ENCODE measurements around the gene PPP1R1C. TPM values are rescaled to one million over a fixed set of nuclear protein-coding genes. Genes with fewer than 3 reads are reported as not detected.

The PPP1R1C gene
- total RNA-seq, 1 experiment from 2014 or later: 4.0 TPM

- no peak overlapping the region for H4K5ac ChIP-seq (ENCODE audit: insufficient read length, low read depth, low read length)
- no peak overlapping the region for H2BK120ac ChIP-seq (ENCODE audit: low read depth, low read length, poor library complexity, severe bottlenecking)
- no peaks in the 10 kb centered on the region for H3K27me3 ChIP-seq (ENCODE audit: insufficient read depth, low read length)
- H3K9me3 ChIP-seq (ENCODE audit: control insufficient read depth, low read depth, low read length): no peaks in the 10 kb centered on the region
- no peak overlapping the region for H3K27ac ChIP-seq (ENCODE audit: insufficient read length, low read depth, low read length)
- no peak for DNase-seq
- H2BK15ac ChIP-seq (ENCODE audit: low read depth, low read length): no peak overlapping the region
- no peak overlapping the region for H2BK12ac ChIP-seq (ENCODE audit: insufficient read length, low read depth, low read length)
- Mint-ChIP-seq H3K27me3 (ENCODE audit: low read depth) (no peaks in the 10 kb centered on the region), H3K4me3 (no peak overlapping the region), H3K36me3 (ENCODE audit: insufficient read depth in 1 of 3, low read depth in 3 of 3) (no peaks in the 10 kb centered on the region), H3K27ac (no peak overlapping the region), H3K9me3 (no peaks in the 10 kb centered on the region), H3K4me1 (peaks cover 0 to 2% of the 10 kb centered on the region in 2 experiments; a peak in 2 of 4 replicates)
- TF ChIP-seq CTCF (conservative IDR thresholded peaks at IDR 0.05): no peak
- WGBS (ENCODE audit: extremely low coverage, insufficient read length, low lambda C conversion rate): no CpG with 5 or more reads among the region's 5 CpGs
- no peak overlapping the region for H2BK5ac ChIP-seq (ENCODE audit: insufficient read length, low read length)
- H3K9ac ChIP-seq (ENCODE audit: extremely low read depth, insufficient read length, low read length): no peak overlapping the region
- no peaks in the 10 kb centered on the region for H3K23me2 ChIP-seq (ENCODE audit: insufficient read length, low read depth, low read length, poor library complexity, severe bottlenecking)
- H3K4me1 ChIP-seq (ENCODE audit: insufficient read depth, low read length): no peaks in the 10 kb centered on the region
- no peak overlapping the region for H3K4ac ChIP-seq (ENCODE audit: low read depth, low read length)
- no peak overlapping the region for H2AK5ac ChIP-seq (ENCODE audit: insufficient read length, low read length)
- no peak overlapping the region for H3K23ac ChIP-seq (ENCODE audit: insufficient read length, low read depth, low read length)
- no peak overlapping the region for H3K4me2 ChIP-seq (ENCODE audit: insufficient read depth, insufficient read length, low read length)
- no peaks in the 10 kb centered on the region for H3K79me2 ChIP-seq (ENCODE audit: insufficient read depth, low read length)
- no peaks in the 10 kb centered on the region for H4K20me1 ChIP-seq (ENCODE audit: control insufficient read depth, insufficient read depth, insufficient read length)
- H2BK20ac ChIP-seq (ENCODE audit: low read depth, low read length, poor library complexity, severe bottlenecking): no peak overlapping the region
- H2AFZ ChIP-seq (ENCODE audit: low read length): no peak overlapping the region
- no peak overlapping the region for H3K18ac ChIP-seq (ENCODE audit: insufficient read length, low read depth, low read length)
- H4K8ac ChIP-seq (replicated peaks; ENCODE audit: insufficient read length, low read depth, low read length): no peak overlapping the region
- no peak overlapping the region for H4K91ac ChIP-seq (ENCODE audit: insufficient read length, low read depth, low read length)
- no peak overlapping the region for H3K14ac ChIP-seq (ENCODE audit: insufficient read depth, low read length)
- H3T11ph ChIP-seq (ENCODE audit: low read length): no peak overlapping the region
- H3K79me1 ChIP-seq (ENCODE audit: insufficient read depth, low read depth, low read length, poor library complexity, severe bottlenecking): no peaks in the 10 kb centered on the region
- no peak overlapping the region for H3K56ac ChIP-seq (ENCODE audit: insufficient read length, low read depth, low read length)
Observed at GRCh38 chr2:182077023-182077422, 91.4 kb downstream of the PPP1R1C start.
